HCT116 (cell line): ENCODE measurements around the gene XAGE3. TPM values are rescaled to one million over a fixed set of nuclear protein-coding genes. Genes with fewer than 3 reads are reported as not detected.
"Not testable (repeated sequence)": the region's sequence is repeated elsewhere in the genome, so short reads cannot be mapped to it uniquely, and the experiment has no call there.

Experiments
- ATAC-seq: fragments of 200-7000 bp; cut with Tn5 transposase; 2 replicates; pipeline ENCODE4 v1.9.1; 2020; ENCODE audit warnings: mild to moderate bottlenecking, moderate library complexity
- BruUV-seq: library from RNA; stranded (reverse); fragments of 400-500 nt; replicated peaks from 2 replicates; lab custom pipeline; 2021; lab: Mats Ljungman, UMichigan
- CTCF ChIA-PET: fragments of 300-600 bp; sonication (Branson Sonifier 250); formaldehyde crosslinking; loops from one replicate; lab custom pipeline; 2021; ENCODE audit warnings: antibody characterized with exemption; lab: Charles Lee
- POLR2A ChIA-PET: fragments of 300-600, 350-600 bp; sonication (Branson Sonifier 250); formaldehyde crosslinking; loops from one replicate; lab custom pipeline; 2021; ENCODE audit warnings: antibody characterized with exemption; lab: Charles Lee
- RAD21 ChIA-PET, 2 experiments: fragments of 300-600 bp; sonication (Branson Sonifier 250); formaldehyde crosslinking; loops; one replicate each; lab custom pipeline; 2023; ENCODE audit warnings: low total read pairs in 2 of 2; ENCODE audit not compliant: uncharacterized antibody in 2 of 2, unreplicated experiment in 2 of 2, low non-redundant PET in 1 of 2; lab: Charles Lee
- DNase-seq: peaks from one replicate; pipeline ENCODE4 v3.0.0-alpha.2; 2010; ENCODE audit warnings: low read depth, low spot score
- H2AFZ ChIP-seq: fragments of 200-600 bp; shearing (Covaris generic), sonication (generic); 2 replicates; pipeline ENCODE4 v1.6.1; 2017; ENCODE audit warnings: low read depth, mixed run types, mixed read lengths, antibody characterized with exemption, low read length; ENCODE audit not compliant: poor library complexity, severe bottlenecking
- H3K27ac ChIP-seq: 2 replicates; pipeline ENCODE4 v1.5.1; 2012; ENCODE audit warnings: low read depth, low read length
- H3K27me3 ChIP-seq: fragments of 200-600 bp; sonication (generic); 2 replicates; pipeline ENCODE4 v1.6.1; 2016; ENCODE audit warnings: mixed run types, low read length, mixed read lengths; ENCODE audit not compliant: insufficient read depth
- H3K36me3 ChIP-seq, 2 experiments: fragments of 200-500 bp in 1 of 2; fragments of 200-600 bp in 1 of 2; sonication (Bioruptor generic) in 1 of 2; sonication (generic) in 1 of 2; 2 replicates each; pipeline versions ENCODE4 v1.5.1 to v1.6.1; 2014 to 2016; ENCODE audit warnings: low read length in 2 of 2, inconsistent platforms in 1 of 2, mixed read lengths in 1 of 2, mixed run types in 1 of 2; ENCODE audit not compliant: insufficient read depth in 2 of 2, control insufficient read depth in 1 of 2
- H3K4me1 ChIP-seq, 2 experiments: fragments of 200-600 bp in 1 of 2; sonication (generic) in 1 of 2; 2 replicates each; pipeline versions ENCODE4 v1.5.1 to v1.6.1; 2012 to 2017; ENCODE audit warnings: low read length in 2 of 2, inconsistent platforms in 1 of 2, mild to moderate bottlenecking in 1 of 2, mixed read lengths in 1 of 2, mixed run types in 1 of 2, moderate library complexity in 1 of 2; ENCODE audit not compliant: insufficient read depth in 2 of 2, control insufficient read depth in 1 of 2
- H3K4me2 ChIP-seq: fragments of 200-600 bp; sonication (generic); 2 replicates; pipeline ENCODE4 v1.6.1; 2017; ENCODE audit warnings: mixed run types, low read length, mixed read lengths
- H3K4me3 ChIP-seq, 2 experiments: fragments of 200-600 bp in 1 of 2; sonication (generic) in 1 of 2; replicated peaks in 1 of 2; 2 replicates each; pipeline ENCODE4 v1.5.1; 2011 to 2016; ENCODE audit warnings: low read length in 2 of 2, control low read depth in 1 of 2, low read depth in 1 of 2, mild to moderate bottlenecking in 1 of 2, mixed read lengths in 1 of 2, mixed run types in 1 of 2
- H3K79me2 ChIP-seq: fragments of 200-600 bp; sonication (generic); 2 replicates; pipeline ENCODE4 v1.6.1; 2017; ENCODE audit warnings: mild to moderate bottlenecking, mixed run types, low read length, moderate library complexity, mixed read lengths; ENCODE audit not compliant: insufficient read depth
- H3K9ac ChIP-seq: fragments of 200-600 bp; sonication (generic); 2 replicates; pipeline ENCODE4 v1.6.1; 2016; ENCODE audit warnings: low read length, mixed read lengths
- H3K9me2 ChIP-seq: fragments of 200-600 bp; sonication (generic), shearing (Covaris generic); 2 replicates; pipeline ENCODE4 v1.6.1; 2017; ENCODE audit warnings: mixed run types, mild to moderate bottlenecking, moderate library complexity; ENCODE audit not compliant: insufficient read depth
- H3K9me3 ChIP-seq, 2 experiments: fragments of 200-500 bp in 1 of 2; fragments of 200-600 bp in 1 of 2; sonication (Bioruptor generic) in 1 of 2; sonication (generic) in 1 of 2; 2 replicates each; pipeline ENCODE4 v1.6.1; 2014 to 2017; ENCODE audit warnings: low read length in 2 of 2, mixed read lengths in 2 of 2, inconsistent platforms in 1 of 2, low read depth in 1 of 2, mild to moderate bottlenecking in 1 of 2, mixed run types in 1 of 2, moderate library complexity in 1 of 2; ENCODE audit not compliant: control insufficient read depth in 1 of 2, insufficient read depth in 1 of 2
- H4K20me1 ChIP-seq: fragments of 200-600 bp; sonication (generic), shearing (Covaris generic); 2 replicates; pipeline ENCODE4 v1.6.1; 2017; ENCODE audit warnings: mixed run types, mild to moderate bottlenecking, moderate library complexity; ENCODE audit not compliant: insufficient read depth
- CBX3 ChIP-seq: IDR thresholded peaks from 2 replicates; pipeline ENCODE4 v1.6.1; 2012; ENCODE audit warnings: low read depth
- EZH2phosphoT487 ChIP-seq: fragments of 200-600 bp; IDR thresholded peaks from 2 replicates; pipeline ENCODE4 v1.6.1; 2018; ENCODE audit warnings: antibody characterized with exemption, borderline replicate concordance
- FOSL1 ChIP-seq: IDR thresholded peaks from 2 replicates; pipeline ENCODE4 v1.6.1; 2012; ENCODE audit warnings: low read depth
- POLR2A ChIP-seq: IDR thresholded peaks from 2 replicates; pipeline ENCODE4 v1.7.0; 2011; ENCODE audit warnings: borderline replicate concordance; ENCODE audit not compliant: insufficient read depth, insufficient read length; ENCODE audit errors: extremely low read depth
- POLR2AphosphoS5 ChIP-seq: IDR thresholded peaks from 2 replicates; pipeline ENCODE4 v1.6.1; 2011; ENCODE audit warnings: mild to moderate bottlenecking, low read depth, low read length, moderate library complexity
- RAD21 ChIP-seq: IDR thresholded peaks from 2 replicates; pipeline ENCODE4 v1.6.1; 2012; ENCODE audit warnings: low read depth, mild to moderate bottlenecking
- SIN3A ChIP-seq: IDR thresholded peaks from 2 replicates; pipeline ENCODE4 v1.6.1; 2012; ENCODE audit warnings: low read depth
- YY1 ChIP-seq: IDR thresholded peaks from 2 replicates; pipeline ENCODE4 v1.6.1; 2011; ENCODE audit warnings: low read length, low read depth, moderate library complexity, mild to moderate bottlenecking; ENCODE audit not compliant: insufficient replicate concordance; ENCODE audit errors: extremely low read depth
- ZNF274 ChIP-seq: fragments of 200-500 bp; sonication (Bioruptor generic); IDR thresholded peaks from 2 replicates; pipeline ENCODE4 v1.6.1; 2014; ENCODE audit warnings: mild to moderate bottlenecking, low read depth, low read length, inconsistent platforms
- intact Hi-C: fragments of 100-400 bp; cut with micrococcal nuclease; formaldehyde crosslinking; loops from 2 replicates; pipeline ENCODE4 v1.10.0; 2022
- total RNA-seq: library from RNA; stranded (reverse); gene quantifications from one replicate; pipeline ENCODE4 v1.2.1, GENCODE V29; 2021; ENCODE audit not compliant: unreplicated experiment

The XAGE3 gene
- total RNA-seq, 1 experiment from 2014 or later, result not detected

GRCh38 chrX:52874661-52875060 is 6.8 kb upstream of the XAGE3 start:
- Histone ChIP-seq H3K79me2 (no peaks in the 10 kb centered on the region), H3K9ac (no peak overlapping the region), H3K27me3 (peaks cover 13% of the 10 kb centered on the region; the same call in 1 of the 2 replicates), H4K20me1 (no peaks in the 10 kb centered on the region), H3K4me3 (no peak overlapping the region), H3K9me3 (no peaks in the 10 kb centered on the region), H3K4me2 (no peak overlapping the region), H3K4me1 (no peaks in the 10 kb centered on the region), H3K27ac (no peak overlapping the region), H2AFZ (no peak overlapping the region), H3K9me2 (no peaks in the 10 kb centered on the region), H3K36me3 (no peaks in the 10 kb centered on the region)
- ChIA-PET POLR2A (no interaction called here), RAD21 (no interaction called here), CTCF (no interaction called here)
- no peak for TF ChIP-seq SIN3A
- TF ChIP-seq ZNF274, result no peak
- TF ChIP-seq CBX3, result no peak
- TF ChIP-seq FOSL1, result no peak
- TF ChIP-seq POLR2A, result no peak
- no peak for TF ChIP-seq POLR2AphosphoS5
- no peak for TF ChIP-seq EZH2phosphoT487
- no peak for TF ChIP-seq RAD21
- TF ChIP-seq YY1, result no peak
- intact Hi-C loops, result no loop called here
- BruUV-seq, result no TSS peak
- no peak for ATAC-seq
- no peak for DNase-seq

- H3K4me3 ChIP-seq, intact Hi-C loops, H3K4me1 ChIP-seq, BruUV-seq, CTCF ChIA-PET, H4K20me1 ChIP-seq, H3K79me2 ChIP-seq, POLR2A ChIA-PET, DNase-seq, H3K9ac ChIP-seq, H3K9me2 ChIP-seq, H3K27ac ChIP-seq, H2AFZ ChIP-seq, H3K36me3 ChIP-seq, RAD21 ChIA-PET, ATAC-seq, H3K9me3 ChIP-seq, H3K4me2 ChIP-seq: not testable (repeated sequence)
- H3K27me3 ChIP-seq, result peaks cover 15% of the 10 kb centered on the region; the same call in 1 of the 2 replicates
These were observed 5.9 kb upstream of the XAGE3 start for GRCh38 chrX:52873825-52874224.
